Activated gamma-delta T cell (primary cell): ENCODE data around the gene AMPH.
"Not testable (repeated sequence)": the region's sequence is repeated elsewhere in the genome, so short reads cannot be mapped to it uniquely, and the experiment has no call there.

ENCODE experiments used
- DNase-seq: peaks from one replicate; lab custom pipeline; 2025; lab: John Stamatoyannopoulos, UW

AMPH gene

GRCh38 chr7:38628630-38629385, 2.4 kb downstream of the AMPH start:
- no peak for DNase-seq

- no peak for DNase-seq
Measured at GRCh38 chr7:38625866-38626265, 5.3 kb downstream of the AMPH start.

- no peak for DNase-seq
Measured at GRCh38 chr7:38615665-38616064, 15.5 kb downstream of the AMPH start.

GRCh38 chr7:38607466-38607865, 23.7 kb downstream of the AMPH start:
- no peak for DNase-seq

GRCh38 chr7:38600741-38601140, 30.4 kb downstream of the AMPH start:
- no peak for DNase-seq

GRCh38 chr7:38594949-38595348, 36.2 kb downstream of the AMPH start:
- no peak for DNase-seq

- no peak for DNase-seq
Measured at GRCh38 chr7:38592737-38593288, 38.4 kb downstream of the AMPH start.

GRCh38 chr7:38585572-38586354, 45.4 kb downstream of the AMPH start:
- DNase-seq: no peak

GRCh38 chr7:38584443-38585210, 46.5 kb downstream of the AMPH start:
- no peak for DNase-seq

GRCh38 chr7:38580485-38580884, 50.7 kb downstream of the AMPH start:
- no peak for DNase-seq

- no peak for DNase-seq
Measured at GRCh38 chr7:38574086-38574485, 57.1 kb downstream of the AMPH start.

GRCh38 chr7:38571620-38572019, 59.6 kb downstream of the AMPH start:
- not testable (repeated sequence) for DNase-seq

GRCh38 chr7:38568497-38568896, 62.7 kb downstream of the AMPH start:
- no peak for DNase-seq

GRCh38 chr7:38565289-38565688, 65.9 kb downstream of the AMPH start:
- DNase-seq: no peak

- DNase-seq: no peak
Measured at GRCh38 chr7:38563741-38564140, 67.4 kb downstream of the AMPH start.

- no peak for DNase-seq
Measured at GRCh38 chr7:38561166-38561565, 70.0 kb downstream of the AMPH start.

- DNase-seq: no peak
Measured at GRCh38 chr7:38558761-38559345, 72.3 kb downstream of the AMPH start.

GRCh38 chr7:38554586-38554985, 76.6 kb downstream of the AMPH start:
- no peak for DNase-seq

- no peak for DNase-seq
Measured at GRCh38 chr7:38550836-38551235, 80.3 kb downstream of the AMPH start.

GRCh38 chr7:38548605-38549004, 82.6 kb downstream of the AMPH start:
- no peak for DNase-seq

- no peak for DNase-seq
Measured at GRCh38 chr7:38546763-38547162, 84.4 kb downstream of the AMPH start.

GRCh38 chr7:38545977-38546376, 85.2 kb downstream of the AMPH start:
- DNase-seq: no peak
